Measurements from ENCODE around the gene RPS21. TPM values are rescaled to one million over a fixed set of nuclear protein-coding genes. Genes with fewer than 3 reads are reported as not detected.

The RPS21 gene
- 1,089 to 1,145 TPM (median 1,126 TPM) in 3 replicates for total RNA-seq

GRCh38 chr20:62386383-62387218, at the start of gene RPS21:
TSS of gene RPS21 (plus strand) at chr20:62387103. CDS start at chr20:62387339, 236 bp downstream.
- H3K36me3 Mint-ChIP-seq = peaks cover 17% of the 10 kb centered on the region
- H3K9me3 Mint-ChIP-seq = peaks cover 5% of the 10 kb centered on the region
- no peaks in the 10 kb centered on the region for H3K27me3 Mint-ChIP-seq (ENCODE audit: low read depth)
- peak within 1 kb of the TSS; percentile 92 for H3K27ac Mint-ChIP-seq
- peak within 1 kb of the TSS; percentile 88 for H3K4me3 Mint-ChIP-seq
- DNase-seq (ENCODE audit: low spot score in 2 of 2, unreplicated experiment in 2 of 2) = peak; percentile 85 to 93
- no peak for TF ChIP-seq CTCF (IDR thresholded peaks at IDR 0.05; ENCODE audit: unreplicated experiment)
- H3K4me1 Mint-ChIP-seq = peaks cover 34% of the 10 kb centered on the region

- no peak for TF ChIP-seq CTCF (IDR thresholded peaks at IDR 0.05; ENCODE audit: unreplicated experiment)
- Mint-ChIP-seq H3K4me3 (no peak overlapping the region), H3K36me3 (peaks cover 29% of the 10 kb centered on the region), H3K4me1 (no peaks in the 10 kb centered on the region), H3K27me3 (ENCODE audit: low read depth) (no peaks in the 10 kb centered on the region), H3K27ac (no peak overlapping the region), H3K9me3 (peaks cover 5% of the 10 kb centered on the region)
- no peak for DNase-seq (ENCODE audit: low spot score in 2 of 2, unreplicated experiment in 2 of 2)
Measured at GRCh38 chr20:62337558-62338293, 49.2 kb upstream of the RPS21 start.

GRCh38 chr20:62338294-62338620, 48.6 kb upstream of the RPS21 start:
- Mint-ChIP-seq H3K36me3 (peaks cover 34% of the 10 kb centered on the region), H3K9me3 (peaks cover 5% of the 10 kb centered on the region), H3K4me3 (no peak overlapping the region), H3K27me3 (ENCODE audit: low read depth) (no peaks in the 10 kb centered on the region), H3K4me1 (no peaks in the 10 kb centered on the region), H3K27ac (no peak overlapping the region)
- TF ChIP-seq CTCF (IDR thresholded peaks at IDR 0.05; ENCODE audit: unreplicated experiment) = no peak
- DNase-seq (ENCODE audit: low spot score in 2 of 2, unreplicated experiment in 2 of 2) = no peak

- Mint-ChIP-seq H3K27ac (no peak overlapping the region), H3K9me3 (peaks cover 5% of the 10 kb centered on the region), H3K4me3 (no peak overlapping the region), H3K27me3 (ENCODE audit: low read depth) (no peaks in the 10 kb centered on the region), H3K36me3 (peaks cover 41% of the 10 kb centered on the region), H3K4me1 (no peaks in the 10 kb centered on the region)
- TF ChIP-seq CTCF (IDR thresholded peaks at IDR 0.05; ENCODE audit: unreplicated experiment) = no peak
- DNase-seq (ENCODE audit: low spot score in 2 of 2, unreplicated experiment in 2 of 2) = no peak
Measured at GRCh38 chr20:62339647-62340062, 47.2 kb upstream of the RPS21 start.

- Mint-ChIP-seq H3K36me3 (peaks cover 42% of the 10 kb centered on the region), H3K27ac (no peak overlapping the region), H3K4me1 (no peaks in the 10 kb centered on the region), H3K27me3 (ENCODE audit: low read depth) (no peaks in the 10 kb centered on the region), H3K9me3 (peaks cover 6% of the 10 kb centered on the region), H3K4me3 (no peak overlapping the region)
- DNase-seq (ENCODE audit: low spot score in 2 of 2, unreplicated experiment in 2 of 2) = no peak
- no peak for TF ChIP-seq CTCF (IDR thresholded peaks at IDR 0.05; ENCODE audit: unreplicated experiment)
Measured at GRCh38 chr20:62342910-62343309, 44.0 kb upstream of the RPS21 start.

Measured in mesothelial cell of epicardium (in vitro differentiated cells).